Effector memory CD4-positive, alpha-beta T cell (primary cell): ENCODE data around the gene TFCP2.

Experiments
- DNase-seq, 3 donors: peaks; one replicate each; pipeline ENCODE4 v3.0.0-alpha.2; 2020
- H3K27ac ChIP-seq: 2 replicates; pipeline ENCODE4 v1.7.0; 2013; ENCODE audit warnings: mild to moderate bottlenecking, low read length, moderate library complexity; ENCODE audit not compliant: insufficient read depth, poor library complexity, severe bottlenecking
- H3K27me3 ChIP-seq: replicated peaks from 2 replicates; pipeline ENCODE4 v1.7.0; 2013; ENCODE audit warnings: mild to moderate bottlenecking, low read length; ENCODE audit not compliant: insufficient read depth, control insufficient read depth, poor library complexity, severe bottlenecking
- H3K36me3 ChIP-seq: 2 replicates; pipeline ENCODE4 v1.7.0; 2013; ENCODE audit warnings: mild to moderate bottlenecking, low read length, moderate library complexity; ENCODE audit not compliant: control insufficient read depth, insufficient read depth
- H3K4me1 ChIP-seq: 2 replicates; pipeline ENCODE4 v1.7.0; 2013; ENCODE audit warnings: low read length, mild to moderate bottlenecking; ENCODE audit not compliant: control insufficient read depth, insufficient read depth, poor library complexity, severe bottlenecking
- H3K4me3 ChIP-seq: 2 replicates; pipeline ENCODE4 v1.7.0; 2013; ENCODE audit warnings: low read length, low read depth, mild to moderate bottlenecking; ENCODE audit not compliant: insufficient read depth, poor library complexity, severe bottlenecking
- H3K9me3 ChIP-seq: 2 replicates; pipeline ENCODE4 v1.7.0; 2013; ENCODE audit warnings: mild to moderate bottlenecking, low read length, moderate library complexity; ENCODE audit not compliant: control insufficient read depth

Gene TFCP2

GRCh38 chr12:51127050-51127729 lies 45.7 kb downstream of the TFCP2 start:
- Histone ChIP-seq H3K4me3 (no peak overlapping the region), H3K27ac (no peak overlapping the region), H3K9me3 (no peaks in the 10 kb centered on the region), H3K27me3 (no peaks in the 10 kb centered on the region), H3K4me1 (no peaks in the 10 kb centered on the region), H3K36me3 (no peaks in the 10 kb centered on the region)
- no peak for DNase-seq

- H3K36me3 ChIP-seq, result no peaks in the 10 kb centered on the region
- no peaks in the 10 kb centered on the region for H3K27me3 ChIP-seq
- H3K27ac ChIP-seq, result no peak overlapping the region
Measured at GRCh38 chr12:51126297-51126696, 46.6 kb downstream of the TFCP2 start.

GRCh38 chr12:51124504-51124903 lies 48.4 kb downstream of the TFCP2 start:
- no peaks in the 10 kb centered on the region for H3K27me3 ChIP-seq
- DNase-seq, result no peak
- no peak overlapping the region for H3K27ac ChIP-seq
- no peaks in the 10 kb centered on the region for H3K9me3 ChIP-seq
- no peaks in the 10 kb centered on the region for H3K36me3 ChIP-seq
- no peaks in the 10 kb centered on the region for H3K4me1 ChIP-seq
- no peak overlapping the region for H3K4me3 ChIP-seq

More at GRCh38 chr12:51126297-51126696, 46.6 kb downstream of the TFCP2 start:
- Histone ChIP-seq H3K9me3 (no peaks in the 10 kb centered on the region), H3K4me3 (no peak overlapping the region), H3K4me1 (no peaks in the 10 kb centered on the region)
- no peak for DNase-seq

GRCh38 chr12:51122844-51123243 lies 50.1 kb downstream of the TFCP2 start:
- Histone ChIP-seq H3K27ac (no peak overlapping the region), H3K4me1 (no peaks in the 10 kb centered on the region), H3K9me3 (no peaks in the 10 kb centered on the region), H3K4me3 (no peak overlapping the region), H3K36me3 (peaks cover 2% of the 10 kb centered on the region), H3K27me3 (no peaks in the 10 kb centered on the region)
- DNase-seq, result no peak

GRCh38 chr12:51118706-51119105 lies 54.2 kb downstream of the TFCP2 start:
- Histone ChIP-seq H3K36me3 (peaks cover 16% of the 10 kb centered on the region), H3K9me3 (no peaks in the 10 kb centered on the region), H3K27ac (no peak overlapping the region), H3K4me1 (no peaks in the 10 kb centered on the region), H3K4me3 (no peak overlapping the region), H3K27me3 (no peaks in the 10 kb centered on the region)
- no peak for DNase-seq

GRCh38 chr12:51115533-51115932 lies 57.4 kb downstream of the TFCP2 start:
- no peak overlapping the region for H3K27ac ChIP-seq
- no peak overlapping the region for H3K4me3 ChIP-seq
- DNase-seq, result no peak
- peaks cover 24% of the 10 kb centered on the region for H3K36me3 ChIP-seq
- H3K9me3 ChIP-seq, result no peaks in the 10 kb centered on the region
- H3K27me3 ChIP-seq, result no peaks in the 10 kb centered on the region
- no peaks in the 10 kb centered on the region for H3K4me1 ChIP-seq

- DNase-seq, result no peak
- no peak overlapping the region for H3K4me3 ChIP-seq
- no peaks in the 10 kb centered on the region for H3K27me3 ChIP-seq
- H3K27ac ChIP-seq, result no peak overlapping the region
- H3K36me3 ChIP-seq, result peaks cover 55% of the 10 kb centered on the region
- H3K9me3 ChIP-seq, result no peaks in the 10 kb centered on the region
- no peaks in the 10 kb centered on the region for H3K4me1 ChIP-seq
Measured at GRCh38 chr12:51108136-51108535, 64.8 kb downstream of the TFCP2 start.

GRCh38 chr12:51103977-51104376 lies 69.0 kb downstream of the TFCP2 start:
- Histone ChIP-seq H3K36me3 (peaks cover 67% of the 10 kb centered on the region), H3K4me3 (no peak overlapping the region), H3K27ac (no peak overlapping the region), H3K9me3 (no peaks in the 10 kb centered on the region), H3K4me1 (no peaks in the 10 kb centered on the region), H3K27me3 (no peaks in the 10 kb centered on the region)
- DNase-seq, result no peak

GRCh38 chr12:51098611-51099010 lies 74.3 kb downstream of the TFCP2 start:
- peaks cover 61% of the 10 kb centered on the region for H3K36me3 ChIP-seq
- H3K27ac ChIP-seq, result no peak overlapping the region
- no peaks in the 10 kb centered on the region for H3K4me1 ChIP-seq
- no peak for DNase-seq
- H3K9me3 ChIP-seq, result no peaks in the 10 kb centered on the region
- H3K4me3 ChIP-seq, result no peak overlapping the region
- no peaks in the 10 kb centered on the region for H3K27me3 ChIP-seq

GRCh38 chr12:51090705-51091229 lies 82.2 kb downstream of the TFCP2 start:
- no peak overlapping the region for H3K4me3 ChIP-seq
- H3K27ac ChIP-seq, result no peak overlapping the region
- no peak for DNase-seq
- no peaks in the 10 kb centered on the region for H3K27me3 ChIP-seq
- no peaks in the 10 kb centered on the region for H3K9me3 ChIP-seq
- peaks cover 9% of the 10 kb centered on the region for H3K36me3 ChIP-seq
- no peaks in the 10 kb centered on the region for H3K4me1 ChIP-seq
